ENCODE results near the gene TTLL10.

TTLL10 gene

DNA sequence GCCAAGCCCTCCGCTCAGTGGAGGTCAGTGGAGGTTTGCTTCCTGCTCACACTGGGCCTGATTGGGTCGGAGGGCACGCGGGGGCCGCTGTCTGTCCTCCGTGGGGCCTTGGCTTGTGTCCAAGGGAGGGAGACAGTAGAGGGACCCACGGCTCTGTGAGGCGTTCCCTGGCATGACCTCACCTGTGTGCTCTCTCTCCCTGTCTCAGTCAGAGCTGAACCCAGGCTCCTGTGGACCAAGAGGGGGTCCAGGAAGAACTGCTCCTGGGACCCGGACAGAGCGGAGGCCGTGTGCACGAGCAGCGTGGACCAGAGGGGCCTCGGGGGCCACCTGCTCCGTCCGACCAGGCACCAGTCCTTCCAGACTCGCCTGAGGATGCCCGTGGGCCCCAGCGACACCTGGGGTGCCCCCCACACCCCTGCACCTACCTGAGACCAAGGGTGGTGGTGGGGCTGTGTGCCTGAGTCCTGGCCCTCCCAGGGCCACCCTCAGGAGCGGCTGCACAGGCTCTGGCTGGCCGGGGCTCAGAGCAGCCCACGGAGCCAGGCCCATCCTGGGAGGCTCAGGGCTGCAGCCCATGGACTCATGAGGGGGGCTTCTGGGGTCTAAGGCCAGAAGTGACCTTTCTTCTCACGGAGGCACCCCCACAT lies 13.3 kb upstream of the TTLL10 start:
- DNase-seq (ENCODE audit: low read depth), result no peak

DNA sequence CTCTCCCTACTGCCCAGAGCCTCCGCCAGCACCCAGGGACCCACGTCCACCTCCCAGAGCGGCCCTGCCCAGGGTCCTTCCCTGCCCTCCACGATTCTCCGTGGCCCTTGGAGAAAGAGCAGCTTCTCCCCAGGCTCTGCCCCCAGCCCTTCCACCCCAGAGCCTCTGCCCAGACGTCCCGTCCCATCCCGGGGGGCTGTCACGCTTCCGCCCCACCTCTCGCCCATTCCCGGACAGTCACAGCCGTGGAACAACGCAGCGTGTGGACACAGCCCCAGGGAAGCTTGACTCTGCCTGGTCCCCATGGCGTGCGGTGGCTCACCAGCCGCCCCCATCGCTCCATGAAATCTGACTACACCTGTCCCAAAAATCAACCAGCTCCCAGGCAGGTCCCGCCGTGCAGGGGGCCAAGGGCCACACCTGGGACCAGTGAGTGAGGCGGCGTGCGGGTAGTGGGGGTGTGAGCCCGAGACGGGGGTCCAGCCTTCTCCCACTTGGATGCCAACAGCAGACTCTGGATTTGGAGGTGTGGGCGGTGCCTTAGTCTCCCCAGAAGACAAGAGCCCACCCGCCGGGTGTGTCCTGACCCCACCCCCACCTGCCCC lies 12.5 kb upstream of the TTLL10 start:
- no peak for DNase-seq (ENCODE audit: low read depth)

DNA sequence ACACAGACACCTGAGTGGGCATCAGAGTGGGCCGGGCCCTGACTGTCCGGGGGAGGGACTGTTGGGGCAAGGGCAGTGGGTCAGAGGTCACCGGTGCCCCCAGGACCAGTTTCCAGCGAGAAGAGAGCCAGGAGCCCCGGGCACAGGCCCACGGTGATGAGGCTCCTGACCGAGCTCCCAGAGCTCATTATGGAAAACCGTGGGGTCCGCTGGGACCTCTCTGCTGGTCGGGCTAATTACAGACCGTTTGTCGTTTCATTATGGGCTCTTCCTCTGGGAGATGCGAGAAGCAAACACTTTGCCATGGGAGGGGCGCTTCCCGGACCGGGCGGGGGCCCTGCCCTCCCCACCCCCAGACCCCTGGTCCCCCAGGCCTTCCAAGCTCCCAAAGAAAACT lies 12.0 kb upstream of the TTLL10 start:
- no peak for DNase-seq (ENCODE audit: low read depth)

- no peak for DNase-seq (ENCODE audit: low read depth)
Observed at GRCh38 chr1:1162597-1163537, 10.8 kb upstream of the TTLL10 start.

- DNase-seq (ENCODE audit: low read depth), result no peak
Observed at GRCh38 chr1:1163538-1164070, 10.1 kb upstream of the TTLL10 start.

- DNase-seq (ENCODE audit: low read depth), result no peak
Observed at GRCh38 chr1:1164361-1164700, 9.3 kb upstream of the TTLL10 start.

- no peak for DNase-seq (ENCODE audit: low read depth)
Observed at GRCh38 chr1:1164701-1165451, 8.8 kb upstream of the TTLL10 start.

DNA sequence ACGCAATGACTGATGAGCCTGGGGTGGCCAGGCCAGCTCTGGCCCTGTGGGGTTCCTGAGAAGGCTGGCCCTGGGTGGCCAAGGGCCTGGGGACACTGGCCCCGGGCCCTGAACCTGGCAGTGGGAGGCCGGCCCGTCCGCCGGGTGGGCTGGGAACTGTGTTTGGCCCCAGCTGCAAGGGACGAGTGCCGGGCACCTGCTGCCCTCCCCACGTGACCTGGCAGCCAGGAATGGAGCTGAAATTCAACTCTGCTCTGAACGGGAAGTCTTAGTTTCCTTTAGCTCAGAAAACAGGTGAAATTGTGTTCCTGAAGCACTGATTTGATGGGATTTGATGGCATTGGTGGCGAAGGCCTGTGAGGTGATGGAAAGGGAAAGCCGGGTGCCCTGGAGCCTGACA lies 8.2 kb upstream of the TTLL10 start:
- DNase-seq (ENCODE audit: low read depth), result no peak

DNA sequence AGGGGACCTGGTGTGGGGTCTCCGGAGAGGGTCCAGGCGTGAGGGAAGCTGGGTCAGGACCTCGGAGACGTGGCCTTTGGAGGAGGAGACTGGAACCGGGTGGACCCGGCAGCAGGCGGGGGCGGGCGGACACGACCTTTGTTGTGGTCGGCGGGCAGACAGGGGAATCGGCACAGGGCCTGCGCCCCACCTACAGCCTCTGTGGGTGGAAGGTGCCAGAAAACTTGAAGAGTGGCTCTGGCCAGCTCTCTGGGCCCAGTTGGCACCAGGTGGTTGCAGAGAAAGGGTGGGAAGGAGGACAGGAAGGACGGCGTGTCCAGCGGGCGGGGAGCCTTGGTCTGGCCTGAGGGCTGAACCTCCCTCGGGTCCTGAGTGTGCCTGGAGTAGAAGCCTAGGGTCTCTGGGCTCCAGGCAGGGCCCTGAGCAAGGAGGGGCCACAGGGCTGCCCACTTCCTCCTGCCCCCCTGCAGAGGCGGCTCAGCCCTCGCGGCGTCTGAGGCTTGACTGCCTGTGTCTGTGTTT lies 7.7 kb upstream of the TTLL10 start:
- DNase-seq (ENCODE audit: low read depth), result no peak

DNA sequence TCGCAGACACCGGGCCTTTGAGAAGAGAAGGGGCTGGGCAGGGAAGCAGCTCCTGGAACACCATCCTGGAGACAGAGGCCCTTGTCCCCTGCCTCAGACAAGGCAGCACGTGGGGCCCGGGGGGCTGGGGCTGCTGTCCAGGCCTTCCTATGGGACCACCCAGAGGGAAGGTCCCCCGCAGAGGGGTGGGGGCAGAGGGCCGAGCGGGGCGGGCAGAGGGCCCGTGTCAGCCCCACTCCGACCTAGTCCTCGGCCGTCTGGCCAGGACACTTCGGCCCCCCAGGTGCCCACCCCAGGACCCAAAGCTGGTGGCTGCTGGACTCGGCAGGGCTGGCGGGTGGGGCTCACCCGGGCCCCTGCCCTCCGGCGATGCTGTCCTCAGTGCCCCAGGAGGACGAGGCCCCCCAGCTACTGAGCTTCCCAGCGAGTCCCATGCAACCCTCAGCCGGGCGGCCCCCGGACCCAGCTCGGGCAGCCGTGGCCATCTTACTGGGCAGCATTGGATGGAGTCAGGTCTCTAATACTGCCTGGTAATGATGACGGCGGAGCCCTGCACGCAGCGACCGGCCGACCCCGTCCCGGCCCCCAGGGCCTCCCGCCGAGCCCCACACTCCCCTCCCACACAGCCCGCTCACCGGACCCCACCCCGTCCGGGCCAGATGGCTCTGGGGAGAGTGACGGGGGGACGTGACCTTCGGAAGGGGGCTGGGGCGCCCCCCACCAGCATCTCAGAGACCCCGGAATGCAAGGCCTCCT lies 6.9 kb upstream of the TTLL10 start:
- DNase-seq (ENCODE audit: low read depth), result no peak

GRCh38 chr1:1167398-1167821 lies 6.3 kb upstream of the TTLL10 start:
- DNase-seq (ENCODE audit: low read depth), result no peak

- no peak for DNase-seq (ENCODE audit: low read depth)
Observed at GRCh38 chr1:1167841-1168450, 5.7 kb upstream of the TTLL10 start.

DNA sequence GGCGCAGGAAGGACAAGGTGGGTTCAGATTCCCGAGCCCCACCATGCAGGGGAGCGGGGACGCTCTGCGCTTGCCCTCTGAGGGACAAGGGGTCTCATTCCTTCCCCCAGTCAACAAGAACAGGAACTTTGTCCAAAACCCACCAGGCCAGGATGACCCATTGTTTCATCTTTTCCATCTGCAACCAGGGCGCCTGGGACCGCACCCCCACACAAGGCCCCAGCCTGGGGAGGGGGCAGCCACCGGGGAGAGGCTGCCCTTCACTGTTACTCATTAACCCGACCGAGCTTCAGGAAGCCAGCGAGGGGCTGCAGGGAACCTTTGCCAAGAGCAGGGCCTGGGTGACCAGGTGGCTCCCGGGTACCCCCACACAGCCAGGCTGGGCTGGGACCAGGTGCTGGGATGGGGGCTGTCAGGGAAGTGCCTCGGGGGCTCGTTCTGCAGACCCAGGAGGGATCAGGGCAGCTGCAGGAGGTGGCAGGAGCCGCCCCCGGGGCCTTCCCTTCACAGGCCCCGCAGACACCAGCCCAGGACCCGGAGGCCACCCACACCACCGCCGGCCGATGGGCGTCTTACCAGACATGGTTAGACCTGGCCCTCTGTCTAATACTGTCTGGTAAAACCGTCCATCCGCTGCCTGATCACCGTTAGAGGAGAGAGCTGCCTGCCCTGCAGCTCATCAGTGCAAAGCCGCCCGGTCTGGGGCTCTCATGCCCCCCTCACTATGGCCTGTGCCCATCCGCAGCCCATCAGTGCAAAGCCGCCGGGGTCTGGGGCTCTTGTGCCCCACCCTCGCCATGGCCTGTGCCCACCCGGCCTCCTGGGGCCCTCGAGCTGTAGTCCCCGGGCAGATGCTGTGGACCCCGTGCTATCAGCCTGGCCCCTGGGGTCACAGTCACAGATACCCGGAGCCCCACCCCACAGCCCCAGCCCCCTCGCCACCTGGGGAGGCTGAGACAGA lies 4.9 kb upstream of the TTLL10 start:
- DNase-seq (ENCODE audit: low read depth), result no peak

DNA sequence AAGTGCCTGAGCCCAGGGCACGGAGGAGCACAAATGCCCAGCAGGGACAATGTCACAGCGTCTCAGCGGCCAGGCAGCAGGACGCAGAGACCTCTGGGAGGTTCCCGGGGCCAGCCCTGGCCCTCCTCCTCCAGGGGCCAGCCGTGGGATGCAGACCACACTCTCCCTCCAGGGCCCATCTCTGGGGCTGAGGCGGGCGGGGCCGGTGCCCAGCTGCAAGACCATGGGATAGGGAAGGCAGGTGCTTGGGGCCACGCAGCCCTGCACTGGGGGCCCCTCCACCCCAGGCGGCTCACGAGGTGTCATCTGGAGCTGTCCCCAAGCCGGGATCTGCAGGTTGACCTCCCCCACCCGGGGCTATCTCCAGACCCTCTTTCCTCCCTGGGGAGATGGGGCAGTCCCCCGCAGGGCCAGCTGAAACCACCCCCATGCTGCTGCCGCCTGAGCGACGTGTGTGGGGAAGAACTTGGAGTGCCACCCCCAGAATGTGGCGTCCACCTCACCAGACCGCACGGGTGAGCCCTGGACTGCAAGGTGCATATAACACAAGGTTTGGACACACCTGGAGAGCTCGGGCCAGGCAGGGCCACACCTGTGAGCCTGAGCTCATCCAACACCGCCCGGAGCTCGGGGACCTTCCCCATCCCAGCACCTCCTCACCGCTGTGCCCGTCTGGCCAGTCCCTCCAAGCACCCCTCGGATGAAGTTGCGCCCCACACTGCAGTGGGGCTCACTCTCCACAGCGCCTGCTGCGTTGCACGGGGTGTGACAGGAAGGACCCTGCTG lies 4.1 kb upstream of the TTLL10 start:
- DNase-seq (ENCODE audit: low read depth), result no peak

GRCh38 chr1:1170215-1171091 lies 3.2 kb upstream of the TTLL10 start:
- no peak for DNase-seq (ENCODE audit: low read depth)

GRCh38 chr1:1171161-1171545 lies 2.5 kb upstream of the TTLL10 start:
- DNase-seq (ENCODE audit: low read depth), result no peak

DNA sequence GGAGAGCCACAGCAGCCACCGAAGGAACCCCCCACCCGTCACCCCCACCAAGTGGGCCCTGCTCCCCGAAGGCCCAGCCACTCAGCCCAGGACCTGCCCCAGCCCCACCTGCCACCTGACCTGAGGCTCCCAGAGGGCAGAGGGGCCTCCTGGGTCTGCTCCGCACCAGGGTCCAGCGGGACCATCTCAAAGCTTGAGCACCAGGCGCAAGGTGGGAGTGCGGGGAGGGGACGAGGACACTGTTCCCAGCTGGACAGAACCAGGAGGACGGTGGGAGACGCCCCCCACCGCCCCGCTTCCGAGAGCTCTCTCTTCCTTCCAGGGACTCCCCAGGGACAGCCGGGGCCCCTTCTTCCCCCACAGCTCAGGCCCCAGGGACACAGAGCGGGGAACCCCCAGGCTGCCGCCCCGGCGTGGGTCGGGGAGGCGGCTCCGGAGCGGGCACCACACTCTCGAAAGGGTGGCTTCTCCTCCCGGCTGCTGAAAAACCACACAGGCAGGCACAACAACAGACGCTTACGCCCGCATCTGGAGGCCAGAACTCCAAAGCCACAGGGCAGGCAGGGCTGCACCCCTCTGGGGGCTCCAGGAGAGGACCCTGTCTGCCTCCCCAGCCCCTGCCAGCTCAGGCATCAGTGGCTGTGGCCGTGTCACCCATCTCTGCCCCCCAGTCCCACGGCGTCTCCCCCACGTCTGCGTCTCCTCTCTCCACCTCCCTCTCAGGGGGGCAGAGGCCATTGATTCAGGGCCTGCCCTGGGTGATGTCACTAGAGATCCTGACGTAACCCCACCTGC lies 1.9 kb upstream of the TTLL10 start:
- no peak for DNase-seq (ENCODE audit: low read depth)
